ENCODE results near the gene MINDY4.

Gene MINDY4
- long read RNA-seq, partial matches to known transcripts = 1 of 3 reads
- long read RNA-seq, other reads (novel, unspliced or antisense) = 2 of 3 reads

GRCh38 chr7:30771174-30771879, at the start of gene MINDY4:
Gene MINDY4 (plus strand): TSS chr7:30771417. CDS start chr7:30771494, 77 bp downstream.
- peak within 1 kb of the TSS; percentile 74 for H3K4me3 ChIP-seq (replicated peaks; ENCODE audit: insufficient read depth, low read length)
- DNase-seq (ENCODE audit: low read depth in 1 of 2, low spot score in 1 of 2) = peak; percentile 48 to 67

GRCh38 chr7:30722187-30722586, 49.0 kb upstream of the MINDY4 start:
- TF ChIP-seq REST (IDR thresholded peaks at IDR 0.05; ENCODE audit: insufficient replicate concordance, low read depth) = no peak
- TF ChIP-seq, protein P1, sequence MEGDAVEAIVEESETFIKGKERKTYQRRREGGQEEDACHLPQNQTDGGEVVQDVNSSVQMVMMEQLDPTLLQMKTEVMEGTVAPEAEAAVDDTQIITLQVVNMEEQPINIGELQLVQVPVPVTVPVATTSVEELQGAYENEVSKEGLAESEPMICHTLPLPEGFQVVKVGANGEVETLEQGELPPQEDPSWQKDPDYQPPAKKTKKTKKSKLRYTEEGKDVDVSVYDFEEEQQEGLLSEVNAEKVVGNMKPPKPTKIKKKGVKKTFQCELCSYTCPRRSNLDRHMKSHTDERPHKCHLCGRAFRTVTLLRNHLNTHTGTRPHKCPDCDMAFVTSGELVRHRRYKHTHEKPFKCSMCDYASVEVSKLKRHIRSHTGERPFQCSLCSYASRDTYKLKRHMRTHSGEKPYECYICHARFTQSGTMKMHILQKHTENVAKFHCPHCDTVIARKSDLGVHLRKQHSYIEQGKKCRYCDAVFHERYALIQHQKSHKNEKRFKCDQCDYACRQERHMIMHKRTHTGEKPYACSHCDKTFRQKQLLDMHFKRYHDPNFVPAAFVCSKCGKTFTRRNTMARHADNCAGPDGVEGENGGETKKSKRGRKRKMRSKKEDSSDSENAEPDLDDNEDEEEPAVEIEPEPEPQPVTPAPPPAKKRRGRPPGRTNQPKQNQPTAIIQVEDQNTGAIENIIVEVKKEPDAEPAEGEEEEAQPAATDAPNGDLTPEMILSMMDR (IDR thresholded peaks at IDR 0.05; ENCODE audit: insufficient read depth, low read length) = no peak
- no peak for TF ChIP-seq POLR2AphosphoS5 (IDR thresholded peaks at IDR 0.05; ENCODE audit: low read depth)
- no peak for TF ChIP-seq GABPA (IDR thresholded peaks at IDR 0.05; ENCODE audit: low read depth)
- no peak for TF ChIP-seq SPI1 (IDR thresholded peaks at IDR 0.05; ENCODE audit: borderline replicate concordance, low read depth)
- no peak overlapping the region for H3K27ac ChIP-seq (replicated peaks)
- no peaks in the 10 kb centered on the region for H3K27me3 ChIP-seq (ENCODE audit: insufficient read depth, poor library complexity, severe bottlenecking)

More at GRCh38 chr7:30771174-30771879, at the start of gene MINDY4:
- H3K27ac ChIP-seq (replicated peaks) = peak within 1 kb of the TSS; percentile 69
- H3K27me3 ChIP-seq (ENCODE audit: insufficient read depth, poor library complexity, severe bottlenecking) = no peaks in the 10 kb centered on the region
- TF ChIP-seq POLR2AphosphoS5 (IDR thresholded peaks at IDR 0.05; ENCODE audit: low read depth) = peak; percentile 26; the same call in 1 of the 2 replicates
- TF ChIP-seq SPI1 (IDR thresholded peaks at IDR 0.05; ENCODE audit: borderline replicate concordance, low read depth) = no peak

GRCh38 chr7:30722671-30723070, 48.5 kb upstream of the MINDY4 start:
- H3K27ac ChIP-seq (replicated peaks) = no peak overlapping the region
- no peaks in the 10 kb centered on the region for H3K27me3 ChIP-seq (ENCODE audit: insufficient read depth, poor library complexity, severe bottlenecking)
- H3K4me3 ChIP-seq (replicated peaks; ENCODE audit: insufficient read depth, low read length) = no peak overlapping the region
- no peak for DNase-seq (ENCODE audit: low read depth in 1 of 2, low spot score in 1 of 2)
- TF ChIP-seq, protein P1 (IDR thresholded peaks at IDR 0.05; ENCODE audit: insufficient read depth, low read length) = no peak
- no peak for TF ChIP-seq REST (IDR thresholded peaks at IDR 0.05; ENCODE audit: insufficient replicate concordance, low read depth)
- TF ChIP-seq SPI1 (IDR thresholded peaks at IDR 0.05; ENCODE audit: borderline replicate concordance, low read depth) = no peak
- no peak for TF ChIP-seq GABPA (IDR thresholded peaks at IDR 0.05; ENCODE audit: low read depth)
- TF ChIP-seq POLR2AphosphoS5 (IDR thresholded peaks at IDR 0.05; ENCODE audit: low read depth) = no peak

More at GRCh38 chr7:30722187-30722586, 49.0 kb upstream of the MINDY4 start:
- no peak for DNase-seq (ENCODE audit: low read depth in 1 of 2, low spot score in 1 of 2)
- H3K4me3 ChIP-seq (replicated peaks; ENCODE audit: insufficient read depth, low read length) = no peak overlapping the region

DNA sequence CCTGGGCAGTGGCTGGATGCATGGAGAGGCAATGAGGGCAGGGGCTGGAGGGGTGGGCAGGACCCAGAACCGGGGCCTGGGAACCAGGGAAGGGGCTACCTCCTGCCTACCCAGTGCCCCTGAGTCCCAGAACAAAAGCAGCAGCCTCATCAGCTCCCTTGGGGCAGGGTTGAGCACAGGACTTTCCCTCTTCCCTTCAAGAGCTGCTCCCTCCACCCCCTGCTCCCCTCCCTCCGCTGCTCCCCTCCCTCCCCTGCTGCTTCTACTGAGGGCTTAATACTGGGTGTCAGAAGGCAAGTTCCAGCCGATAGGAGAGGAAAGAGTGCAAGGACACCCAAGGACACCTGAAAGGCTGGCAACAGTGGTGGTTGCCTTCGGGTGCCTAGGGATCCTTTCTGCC, 47.4 kb upstream of the MINDY4 start:
- no peak for TF ChIP-seq SPI1 (IDR thresholded peaks at IDR 0.05; ENCODE audit: borderline replicate concordance, low read depth)
- TF ChIP-seq, protein P1 (IDR thresholded peaks at IDR 0.05; ENCODE audit: insufficient read depth, low read length) = no peak
- TF ChIP-seq REST (IDR thresholded peaks at IDR 0.05; ENCODE audit: insufficient replicate concordance, low read depth) = no peak
- TF ChIP-seq GABPA (IDR thresholded peaks at IDR 0.05; ENCODE audit: low read depth) = no peak
- DNase-seq (ENCODE audit: low read depth in 1 of 2, low spot score in 1 of 2) = no peak
- H3K27me3 ChIP-seq (ENCODE audit: insufficient read depth, poor library complexity, severe bottlenecking) = no peaks in the 10 kb centered on the region
- no peak overlapping the region for H3K27ac ChIP-seq (replicated peaks)
- H3K4me3 ChIP-seq (replicated peaks; ENCODE audit: insufficient read depth, low read length) = no peak overlapping the region

Measured in HL-60 (cell line).